ENCODE data around the gene HNMT.

Gene HNMT

GRCh38 chr2:137944714-137945113, 19.6 kb upstream of the HNMT start:
- FAIRE-seq = no peak
- DNase-seq (ENCODE audit: insufficient read length, low spot score) = no peak

GRCh38 chr2:137945229-137945628, 19.0 kb upstream of the HNMT start:
- FAIRE-seq = no peak
- DNase-seq (ENCODE audit: insufficient read length, low spot score) = no peak

GRCh38 chr2:137946227-137946626, 18.0 kb upstream of the HNMT start:
- no peak for DNase-seq (ENCODE audit: insufficient read length, low spot score)
- no peak for FAIRE-seq

GRCh38 chr2:137947032-137947727, 17.1 kb upstream of the HNMT start:
- DNase-seq (ENCODE audit: insufficient read length, low spot score) (no peak), FAIRE-seq (no peak)

- peak; percentile 2 for DNase-seq (ENCODE audit: insufficient read length, low spot score)
Measured at GRCh38 chr2:137947728-137948336, 16.4 kb upstream of the HNMT start.

GRCh38 chr2:137948894-137949293, 15.4 kb upstream of the HNMT start:
- DNase-seq (ENCODE audit: insufficient read length, low spot score) = no peak
- FAIRE-seq = no peak

More at GRCh38 chr2:137947728-137948336, 16.4 kb upstream of the HNMT start:
- FAIRE-seq = peak; percentile 76

- no peak for FAIRE-seq
- no peak for DNase-seq (ENCODE audit: insufficient read length, low spot score)
Measured at GRCh38 chr2:137950238-137950637, 14.0 kb upstream of the HNMT start.

- FAIRE-seq = no peak
- DNase-seq (ENCODE audit: insufficient read length, low spot score) = no peak
Measured at GRCh38 chr2:137951586-137951985, 12.7 kb upstream of the HNMT start.

GRCh38 chr2:137952586-137953129, 11.6 kb upstream of the HNMT start:
- FAIRE-seq = peak; percentile 18
- no peak for DNase-seq (ENCODE audit: insufficient read length, low spot score)

GRCh38 chr2:137955536-137955935, 8.7 kb upstream of the HNMT start:
- no peak for DNase-seq (ENCODE audit: insufficient read length, low spot score)
- FAIRE-seq = no peak

GRCh38 chr2:137957033-137957432, 7.2 kb upstream of the HNMT start:
- FAIRE-seq = peak; percentile 33
- no peak for DNase-seq (ENCODE audit: insufficient read length, low spot score)

GRCh38 chr2:137959166-137959565, 5.1 kb upstream of the HNMT start:
- FAIRE-seq (no peak), DNase-seq (ENCODE audit: insufficient read length, low spot score) (no peak)

GRCh38 chr2:137960223-137960622, 4.0 kb upstream of the HNMT start:
- FAIRE-seq = no peak
- DNase-seq (ENCODE audit: insufficient read length, low spot score) = no peak

- no peak for DNase-seq (ENCODE audit: insufficient read length, low spot score)
- no peak for FAIRE-seq
Measured at GRCh38 chr2:137961602-137962001, 2.7 kb upstream of the HNMT start.

- FAIRE-seq = no peak
- DNase-seq (ENCODE audit: insufficient read length, low spot score) = no peak
Measured at GRCh38 chr2:137963535-137964065, 673 bp upstream of the HNMT start.

GRCh38 chr2:137964859-137965459, 686 bp downstream of the HNMT start:
- DNase-seq (ENCODE audit: insufficient read length, low spot score) = no peak
- FAIRE-seq = no peak

GRCh38 chr2:137966043-137966442, 1.8 kb downstream of the HNMT start:
- no peak for FAIRE-seq
- DNase-seq (ENCODE audit: insufficient read length, low spot score) = no peak

GRCh38 chr2:137967042-137967441, 2.8 kb downstream of the HNMT start:
- DNase-seq (ENCODE audit: insufficient read length, low spot score) (no peak), FAIRE-seq (no peak)

- DNase-seq (ENCODE audit: insufficient read length, low spot score) (no peak), FAIRE-seq (no peak)
Measured at GRCh38 chr2:137968477-137969417, 4.5 kb downstream of the HNMT start.

- no peak for FAIRE-seq
Measured at GRCh38 chr2:137969418-137969765, 5.1 kb downstream of the HNMT start.

GRCh38 chr2:137969876-137970275, 5.6 kb downstream of the HNMT start:
- no peak for FAIRE-seq
- no peak for DNase-seq (ENCODE audit: insufficient read length, low spot score)

More at GRCh38 chr2:137969418-137969765, 5.1 kb downstream of the HNMT start:
- DNase-seq (ENCODE audit: insufficient read length, low spot score) = no peak

Data from GM19239 (cell line).